ENCODE data around the gene AXIN1. TPM values are rescaled to one million over a fixed set of nuclear protein-coding genes. Genes with fewer than 3 reads are reported as not detected.

The AXIN1 gene
- total RNA-seq, 1 donor from 2014 or later, result 27.0 TPM

DNA sequence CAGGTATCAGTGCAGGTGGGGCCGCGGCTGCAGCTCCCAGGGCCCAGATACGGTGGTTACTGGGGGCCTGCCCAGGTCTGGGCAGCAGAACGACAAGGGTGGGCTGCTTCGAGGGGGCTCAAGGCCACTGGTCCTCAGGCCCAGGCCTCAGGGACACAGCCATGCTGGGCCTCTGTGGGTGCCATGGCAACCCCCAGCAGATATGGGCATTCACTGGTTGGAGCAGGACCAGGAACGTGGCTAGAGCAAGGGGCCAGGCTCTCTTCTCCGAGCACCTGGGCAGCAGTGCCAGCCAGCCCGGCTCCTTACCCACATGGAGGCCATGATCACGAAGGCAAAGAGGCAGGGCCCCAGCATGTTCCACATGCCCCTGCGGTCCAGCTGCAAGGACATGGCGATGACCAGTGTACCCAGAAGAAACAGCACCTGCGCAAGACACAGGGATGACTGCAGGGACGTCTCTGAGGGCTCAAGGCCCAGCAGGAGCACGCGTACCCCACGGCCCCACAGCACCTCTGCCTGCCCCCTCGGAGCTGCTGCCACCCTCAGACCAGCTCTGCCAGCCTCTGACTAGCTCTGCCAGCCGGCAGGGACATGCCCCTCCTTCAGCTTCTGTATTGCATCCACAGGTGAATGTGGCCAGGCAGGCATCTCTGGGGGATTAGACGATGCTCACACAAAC lies 19.9 kb upstream of the AXIN1 start:
- no peak overlapping the region for H3K4me3 Mint-ChIP-seq (ENCODE audit: unreplicated experiment)
- H3K36me3 Mint-ChIP-seq (ENCODE audit: low read depth, unreplicated experiment), result peaks cover 2% of the 10 kb centered on the region
- H3K27me3 ChIP-seq (ENCODE audit: insufficient read depth, low read length), result no peaks in the 10 kb centered on the region
- H3K9me3 ChIP-seq (ENCODE audit: insufficient read depth, low read depth, low read length), result no peaks in the 10 kb centered on the region
- H3K4me2 ChIP-seq (ENCODE audit: low read length), result no peak overlapping the region
- TF ChIP-seq EZH2 (IDR thresholded peaks at IDR 0.05; ENCODE audit: insufficient read depth, low read length), result no peak
- no peak for TF ChIP-seq CTCF (IDR thresholded peaks at IDR 0.05; ENCODE audit: insufficient read depth, low read depth, low read length)
- H3K27ac Mint-ChIP-seq (ENCODE audit: unreplicated experiment), result no peak overlapping the region
- H3K4me1 Mint-ChIP-seq (ENCODE audit: low read depth, unreplicated experiment), result peaks cover 9% of the 10 kb centered on the region
- no peaks in the 10 kb centered on the region for H3K9me3 Mint-ChIP-seq (ENCODE audit: unreplicated experiment)
- FAIRE-seq (no peak), DNase-seq (ENCODE audit: low read depth) (no peak)
- no peaks in the 10 kb centered on the region for H3K36me3 ChIP-seq (ENCODE audit: insufficient read depth, low read length)
- H3K79me2 ChIP-seq (ENCODE audit: insufficient read depth, low read length), result no peaks in the 10 kb centered on the region
- H3K27me3 Mint-ChIP-seq (ENCODE audit: low read depth, unreplicated experiment), result no peaks in the 10 kb centered on the region
- no peak overlapping the region for H3K9ac ChIP-seq (ENCODE audit: low read length)
- H3K27ac ChIP-seq (ENCODE audit: low read depth, low read length), result no peak overlapping the region
- H4K20me1 ChIP-seq (ENCODE audit: insufficient read depth, low read length), result peaks cover 11% of the 10 kb centered on the region
- no peak overlapping the region for H2AFZ ChIP-seq (ENCODE audit: low read depth, low read length)
- H3K4me3 ChIP-seq (ENCODE audit: insufficient read depth, low read depth, low read length), result no peak overlapping the region
- peaks cover 8% of the 10 kb centered on the region for H3K4me1 ChIP-seq (ENCODE audit: insufficient read depth, low read length)

GRCh38 chr16:371515-372301 lies 19.2 kb upstream of the AXIN1 start:
- H3K4me1 Mint-ChIP-seq (ENCODE audit: low read depth, unreplicated experiment), result peaks cover 9% of the 10 kb centered on the region
- no peak overlapping the region for H3K27ac Mint-ChIP-seq (ENCODE audit: unreplicated experiment)
- Histone ChIP-seq H3K9me3 (ENCODE audit: insufficient read depth, low read depth, low read length) (no peaks in the 10 kb centered on the region), H3K4me2 (ENCODE audit: low read length) (no peak overlapping the region), H3K27me3 (ENCODE audit: insufficient read depth, low read length) (no peaks in the 10 kb centered on the region), H3K79me2 (ENCODE audit: insufficient read depth, low read length) (no peaks in the 10 kb centered on the region), H3K36me3 (ENCODE audit: insufficient read depth, low read length) (no peaks in the 10 kb centered on the region), H3K27ac (ENCODE audit: low read depth, low read length) (no peak overlapping the region), H2AFZ (ENCODE audit: low read depth, low read length) (no peak overlapping the region), H3K4me1 (ENCODE audit: insufficient read depth, low read length) (peaks cover 8% of the 10 kb centered on the region), H3K9ac (ENCODE audit: low read length) (no peak overlapping the region), H3K4me3 (ENCODE audit: insufficient read depth, low read depth, low read length) (no peak overlapping the region), H4K20me1 (ENCODE audit: insufficient read depth, low read length) (peaks cover 11% of the 10 kb centered on the region)
- peaks cover 2% of the 10 kb centered on the region for H3K36me3 Mint-ChIP-seq (ENCODE audit: low read depth, unreplicated experiment)
- DNase-seq (ENCODE audit: low read depth) (no peak), FAIRE-seq (no peak)
- no peak overlapping the region for H3K4me3 Mint-ChIP-seq (ENCODE audit: unreplicated experiment)
- H3K27me3 Mint-ChIP-seq (ENCODE audit: low read depth, unreplicated experiment), result no peaks in the 10 kb centered on the region
- no peak for TF ChIP-seq EZH2 (IDR thresholded peaks at IDR 0.05; ENCODE audit: insufficient read depth, low read length)
- no peak for TF ChIP-seq CTCF (IDR thresholded peaks at IDR 0.05; ENCODE audit: insufficient read depth, low read depth, low read length)
- H3K9me3 Mint-ChIP-seq (ENCODE audit: unreplicated experiment), result no peaks in the 10 kb centered on the region
